A549 (cell line): ENCODE measurements around the gene KMT5C. TPM values are rescaled to one million over a fixed set of nuclear protein-coding genes. Genes with fewer than 3 reads are reported as not detected.
A peak's percentile ranks its signal among the peaks of the same experiment; 100 is the strongest.

Experiments used
- ATAC-seq, 2 experiments: fragments of 200-7000 bp in 1 of 2; fragments of >200 bp in 1 of 2; cut with Nextera tagmentation in 1 of 2; cut with Tn5 transposase in 1 of 2; 3 replicates each; pipeline versions ENCODE4 v1.8.0 to v1.9.1; 2018 to 2020; ENCODE audit warnings: mild to moderate bottlenecking in 1 of 2, moderate library complexity in 1 of 2
- CTCF ChIA-PET: fragments of 300-600 bp; sonication (Branson Sonifier 250); formaldehyde crosslinking; extraction: SDS; loops from one replicate; lab custom pipeline; 2021; ENCODE audit warnings: antibody characterized with exemption, inconsistent platforms; lab: Yijun Ruan, JAX
- POLR2A ChIA-PET: fragments of 350-600 bp; formaldehyde crosslinking; extraction: SDS; loops from one replicate; lab custom pipeline; 2021; ENCODE audit warnings: antibody characterized with exemption, inconsistent platforms; lab: Yijun Ruan, JAX
- DNase-seq, 2 experiments: peaks; one replicate each; pipeline versions ENCODE4 v3.0.0 to v3.0.0-alpha.2; 2011 to 2016; ENCODE audit warnings: low read depth in 1 of 2, low spot score in 1 of 2
- FAIRE-seq: peaks from 2 replicates; lab custom pipeline; 2011; peaks lifted over from hg19 to GRCh38; lab: Jason Lieb, UNC
- H3K27ac ChIP-seq, 2 experiments: fragments of >200 bp; sonication (Bioruptor Twin); formaldehyde crosslinking; 3 replicates each; pipeline ENCODE4 v1.5.1; 2016 to 2017
- H3K4me1 ChIP-seq: fragments of >200 bp; sonication (Bioruptor Twin); formaldehyde crosslinking; 3 replicates; pipeline ENCODE4 v1.6.1; 2016
- H3K4me2 ChIP-seq: fragments of >200 bp; sonication (Bioruptor Twin); formaldehyde crosslinking; 3 replicates; pipeline ENCODE4 v1.6.1; 2016
- H3K4me3 ChIP-seq: fragments of >200 bp; sonication (Bioruptor Twin); formaldehyde crosslinking; 3 replicates; pipeline ENCODE4 v1.5.1; 2016
- H3K9me3 ChIP-seq: fragments of >200 bp; sonication (Bioruptor Twin); formaldehyde crosslinking; 3 replicates; pipeline ENCODE4 v1.6.1; 2016
- BCL3 ChIP-seq: fragments of >200 bp; sonication (Bioruptor Twin); formaldehyde crosslinking; IDR thresholded peaks from 3 replicates; pipeline ENCODE4 v1.6.1; 2016
- CBX2 ChIP-seq: fragments of 200-600 bp; sonication (generic); IDR thresholded peaks from 2 replicates; pipeline ENCODE4 v1.6.1; 2016; ENCODE audit warnings: low read depth, mild to moderate bottlenecking, borderline replicate concordance
- CBX8 ChIP-seq: fragments of 200-600 bp; sonication (generic); IDR thresholded peaks from 2 replicates; pipeline ENCODE4 v1.6.1; 2016
- CHD2 ChIP-seq: fragments of 150-350 bp; IDR thresholded peaks from 2 replicates; pipeline ENCODE4 v1.6.1; 2014; ENCODE audit warnings: low read length; ENCODE audit not compliant: partially characterized antibody
- CHD4 ChIP-seq: fragments of 200-600 bp; sonication (generic); IDR thresholded peaks from 2 replicates; pipeline ENCODE4 v1.6.1; 2016; ENCODE audit warnings: antibody characterized with exemption, mild to moderate bottlenecking, borderline replicate concordance
- CTCF ChIP-seq: fragments of >200 bp; sonication (Bioruptor Twin); formaldehyde crosslinking; IDR thresholded peaks from 3 replicates; pipeline ENCODE4 v1.5.1; 2016
- EHF ChIP-seq: fragments of 250-450 bp; sonication (Bioruptor Pico); IDR thresholded peaks from 2 replicates; pipeline ENCODE4 v1.5.0; 2020; ENCODE audit warnings: mild to moderate bottlenecking
- FOXS1 ChIP-seq: fragments of 250-450 bp; sonication (Bioruptor Pico); IDR thresholded peaks from 2 replicates; pipeline ENCODE4 v1.5.0; 2020; ENCODE audit warnings: mild to moderate bottlenecking, moderate library complexity
- GATA3 ChIP-seq: IDR thresholded peaks from 2 replicates; pipeline ENCODE4 v1.6.1; 2012; ENCODE audit warnings: borderline replicate concordance
- HEYL ChIP-seq: fragments of 250-450 bp; sonication (Bioruptor Pico); IDR thresholded peaks from 2 replicates; pipeline ENCODE4 v1.8.0; 2021; ENCODE audit warnings: mild to moderate bottlenecking, moderate library complexity
- HOXA7 ChIP-seq: fragments of 250-450 bp; sonication (Bioruptor Pico); IDR thresholded peaks from 2 replicates; pipeline ENCODE4 v1.5.0; 2020; ENCODE audit warnings: mild to moderate bottlenecking, moderate library complexity
- JUN ChIP-seq, 2 experiments: fragments of >200 bp; sonication (Bioruptor Twin); formaldehyde crosslinking; IDR thresholded peaks; 2 replicates in 1 of 2; 3 replicates in 1 of 2; pipeline ENCODE4 v1.6.1; 2016 to 2017
- KDM5A ChIP-seq: fragments of 200-600 bp; sonication (generic); IDR thresholded peaks from 2 replicates; pipeline ENCODE4 v1.6.1; 2016; ENCODE audit warnings: antibody characterized with exemption, mild to moderate bottlenecking
- MAFK ChIP-seq: fragments of 450-650 bp; IDR thresholded peaks from 2 replicates; pipeline ENCODE4 v1.6.1; 2014; ENCODE audit not compliant: partially characterized antibody
- MAX ChIP-seq: IDR thresholded peaks from 2 replicates; pipeline ENCODE4 v1.6.1; 2012
- MYC ChIP-seq: IDR thresholded peaks from 2 replicates; pipeline ENCODE4 v1.6.1; 2012; ENCODE audit warnings: mild to moderate bottlenecking, inconsistent platforms, low read length, improper control_type of control experiment, borderline replicate concordance
- NFE2L2 ChIP-seq: fragments of 150-350 bp; conservative IDR thresholded peaks from 2 replicates; pipeline ENCODE4 v1.6.1; 2014; ENCODE audit warnings: low read length
- NPAS2 ChIP-seq: fragments of 250-450 bp; sonication (Bioruptor Pico); IDR thresholded peaks from 2 replicates; pipeline ENCODE4 v1.8.0; 2022; ENCODE audit warnings: mild to moderate bottlenecking, moderate library complexity, borderline replicate concordance
- PBX3 ChIP-seq: IDR thresholded peaks from 2 replicates; pipeline ENCODE4 v1.6.1; 2012
- PHF8 ChIP-seq: fragments of 200-600 bp; sonication (generic); IDR thresholded peaks from 2 replicates; pipeline ENCODE4 v1.6.1; 2016; ENCODE audit warnings: low read depth, mild to moderate bottlenecking, antibody characterized with exemption, moderate library complexity, borderline replicate concordance
- POLR2AphosphoS2 ChIP-seq: conservative IDR thresholded peaks from 2 replicates; pipeline ENCODE4 v1.6.1; 2012; ENCODE audit warnings: low read length, improper control_type of control experiment, inconsistent platforms
- RAD21 ChIP-seq, 2 experiments: fragments of >200 bp in 1 of 2; sonication (Bioruptor Twin) in 1 of 2; formaldehyde crosslinking in 1 of 2; IDR thresholded peaks in 1 of 2; conservative IDR thresholded peaks in 1 of 2; 2 replicates in 1 of 2; 3 replicates in 1 of 2; pipeline ENCODE4 v1.6.1; 2012 to 2018; ENCODE audit warnings: inconsistent platforms in 1 of 2
- REST ChIP-seq: fragments of 200-600 bp; sonication (generic); IDR thresholded peaks from 2 replicates; pipeline ENCODE4 v1.6.1; 2016; ENCODE audit warnings: antibody characterized with exemption, mild to moderate bottlenecking, moderate library complexity
- RFX5 ChIP-seq: fragments of 450-650 bp; IDR thresholded peaks from 2 replicates; pipeline ENCODE4 v1.7.1; 2014; ENCODE audit warnings: antibody characterized with exemption, mild to moderate bottlenecking, moderate library complexity
- SMC3 ChIP-seq: fragments of >200 bp; sonication (Bioruptor Twin); formaldehyde crosslinking; IDR thresholded peaks from 3 replicates; pipeline ENCODE4 v1.6.1; 2018; ENCODE audit warnings: inconsistent platforms
- TFCP2L1 ChIP-seq: fragments of 250-450 bp; sonication (Bioruptor Pico); IDR thresholded peaks from 2 replicates; pipeline ENCODE4 v1.5.0; 2021; ENCODE audit warnings: mild to moderate bottlenecking
- TP53 ChIP-seq: fragments of 250-450 bp; sonication (Bioruptor Pico); IDR thresholded peaks from 2 replicates; pipeline ENCODE4 v1.5.0; 2021; ENCODE audit warnings: mild to moderate bottlenecking, moderate library complexity
- ZC3H11A ChIP-seq: fragments of 450-650 bp; IDR thresholded peaks from 2 replicates; pipeline ENCODE4 v1.6.1; 2014; ENCODE audit warnings: antibody characterized with exemption, mild to moderate bottlenecking
- ZNF302 ChIP-seq: fragments of 250-450 bp; sonication (Bioruptor Pico); IDR thresholded peaks from 2 replicates; pipeline ENCODE4 v1.9.0; 2021; ENCODE audit warnings: inconsistent platforms, mild to moderate bottlenecking, moderate library complexity
- WGBS: methylation state at CpG from one replicate; pipeline ENCODE4 v1.1.6; 2017; ENCODE audit errors: missing lambda C conversion rate; 5-methylcytosine and 5-hydroxymethylcytosine counted together
- polyA plus RNA-seq, 4 experiments: library from polyadenylated mRNA; depleted of rRNA in 3 of 4; stranded (reverse); fragments of >200 nt; fragmentation: RNase III in 1 of 4; extraction: RNeasy Plus Mini Kit Qiagen cat#74134 plus additional on column Dnase treatment in 1 of 4; gene quantifications; 2 replicates in 3 of 4; 3 replicates in 1 of 4; pipeline ENCODE4 v1.2.3, GENCODE V29; 2011 to 2017

The KMT5C gene
- polyA plus RNA-seq, 2 of the 4 experiments (the other 2 are of a cell fraction), result 9.5 to 15.2 TPM

- Histone ChIP-seq H3K4me2 (peak overlapping the region; percentile 90; the same call in 2 of the 3 replicates), H3K4me3 (no peak overlapping the region), H3K4me1 (peaks cover 61% of the 10 kb centered on the region), H3K27ac (peak overlapping the region in 1 of 2 experiments; percentile 99; a peak in 3 of 6 replicates), H3K9me3 (no peaks in the 10 kb centered on the region)
- no peak for ATAC-seq
- no peak for FAIRE-seq
- DNase-seq, result no peak
- WGBS, result 83% methylated on average over 7 of the region's 7 CpGs
- ChIA-PET CTCF (interaction anchor here (0.8 to 7.0 kb wide), 9 partner anchors 12 to 257 kb away, joined by 3 to 38 read pairs (median 6); partner anchors contain the start of genes CCDC106 and UBE2S), POLR2A (interaction anchor here (0.8 to 6.5 kb wide), 5 partner anchors 15 to 273 kb away, joined by 3 to 55 read pairs (median 4); partner anchors contain the start of genes HSPBP1, PPP1R12C and UBE2S)
- TF ChIP-seq TFCP2L1 (CRISPR knock-in tag) (0 out of 2 replicates have a peak, but pooled peaks have one; percentile 9), FOXS1 (CRISPR knock-in tag) (no peak), GATA3 (0 out of 2 replicates have a peak, but pooled peaks have one; percentile 8), RFX5 (no peak), CBX2 (no peak)
Observed at GRCh38 chr19:55390461-55390880, 50.8 kb downstream of the KMT5C start.

GRCh38 chr19:55391191-55391670 lies 51.6 kb downstream of the KMT5C start:
- H3K27ac ChIP-seq, result peak overlapping the region in 1 of 2 experiments; percentile 99; a peak in 2 of 6 replicates
- H3K4me1 ChIP-seq, result peaks cover 61% of the 10 kb centered on the region
- H3K4me2 ChIP-seq, result peak overlapping the region; percentile 90; the same call in 2 of the 3 replicates
- no peak overlapping the region for H3K4me3 ChIP-seq
- POLR2A ChIA-PET, result interaction anchor here (1.2 to 6.5 kb wide), 2 partner anchors 16 to 274 kb away, joined by 4 to 55 read pairs; partner anchors contain the start of genes PPP1R12C and UBE2S
- FAIRE-seq (no peak), ATAC-seq (peak; percentile 4 to 6; a peak in 4 of 6 replicates), DNase-seq (no peak)
- CTCF ChIA-PET, result interaction anchor here (0.8 to 7.0 kb wide), 10 partner anchors 8 to 257 kb away, joined by 3 to 38 read pairs (median 6); partner anchors contain the start of gene CCDC106
- WGBS, result 85% methylated on average over 12 of the region's 12 CpGs
- H3K9me3 ChIP-seq, result no peaks in the 10 kb centered on the region
- no peak for TF ChIP-seq TP53 (CRISPR knock-in tag)
- no peak for TF ChIP-seq ZC3H11A
- no peak for TF ChIP-seq NPAS2 (CRISPR knock-in tag)
- TF ChIP-seq TFCP2L1 (CRISPR knock-in tag), result peak; percentile 58; the same call in 1 of the 2 replicates
- no peak for TF ChIP-seq CTCF
- no peak for TF ChIP-seq JUN (IDR thresholded peaks at IDR 0.05)
- TF ChIP-seq CHD2, result no peak
- TF ChIP-seq EHF, result no peak
- no peak for TF ChIP-seq MAFK
- no peak for TF ChIP-seq HEYL (CRISPR knock-in tag)
- TF ChIP-seq SMC3, result no peak
- no peak for TF ChIP-seq ZNF302 (CRISPR knock-in tag)
- TF ChIP-seq RAD21 (conservative IDR thresholded peaks at IDR 0.05 in 1 of 2, IDR thresholded peaks at IDR 0.05 in 1 of 2), result no peak
- TF ChIP-seq BCL3, result no peak
- TF ChIP-seq MYC, result no peak
- TF ChIP-seq CBX8, result no peak
- no peak for TF ChIP-seq CBX2
- TF ChIP-seq REST, result no peak
- TF ChIP-seq KDM5A, result no peak
- 0 out of 2 replicates have a peak, but pooled peaks have one; percentile 52 for TF ChIP-seq CHD4
- TF ChIP-seq PBX3, result peak; percentile 72; the same call in 1 of the 2 replicates
- TF ChIP-seq POLR2AphosphoS2, result no peak
- no peak; the same call in 1 of the 2 replicates for TF ChIP-seq MAX
- TF ChIP-seq NFE2L2, result no peak
- no peak for TF ChIP-seq PHF8
- TF ChIP-seq FOXS1 (CRISPR knock-in tag), result no peak
- 0 out of 2 replicates have a peak, but pooled peaks have one; percentile 34 for TF ChIP-seq HOXA7 (CRISPR knock-in tag)
